ENCODE results near the gene CCDC12.

Gene CCDC12

GRCh38 chr3:46986782-46987310, 10.3 kb upstream of the CCDC12 start:
- no peak overlapping the region for H3K27ac ChIP-seq
- no peaks in the 10 kb centered on the region for H3K9me3 ChIP-seq
- H3K4me3 ChIP-seq: no peak overlapping the region
- no peak for DNase-seq
- TF ChIP-seq CTCF (IDR thresholded peaks at IDR 0.05): no peak
- intact Hi-C loops (cut with DNase I; ENCODE audit: low total_unique reads): no loop called here
- peaks cover 0 to 14% (median 0%) of the 10 kb centered on the region in 4 donors for H3K4me1 ChIP-seq
- no peaks in the 10 kb centered on the region for H3K27me3 ChIP-seq
- peaks cover 0 to 34% (median 0%) of the 10 kb centered on the region in 3 donors for H3K36me3 ChIP-seq

- no peak for DNase-seq
- intact Hi-C loops (cut with DNase I; ENCODE audit: low total_unique reads): no loop called here
- no peak for TF ChIP-seq CTCF (IDR thresholded peaks at IDR 0.05)
Measured at GRCh38 chr3:46986055-46986730, 9.6 kb upstream of the CCDC12 start.

DNA sequence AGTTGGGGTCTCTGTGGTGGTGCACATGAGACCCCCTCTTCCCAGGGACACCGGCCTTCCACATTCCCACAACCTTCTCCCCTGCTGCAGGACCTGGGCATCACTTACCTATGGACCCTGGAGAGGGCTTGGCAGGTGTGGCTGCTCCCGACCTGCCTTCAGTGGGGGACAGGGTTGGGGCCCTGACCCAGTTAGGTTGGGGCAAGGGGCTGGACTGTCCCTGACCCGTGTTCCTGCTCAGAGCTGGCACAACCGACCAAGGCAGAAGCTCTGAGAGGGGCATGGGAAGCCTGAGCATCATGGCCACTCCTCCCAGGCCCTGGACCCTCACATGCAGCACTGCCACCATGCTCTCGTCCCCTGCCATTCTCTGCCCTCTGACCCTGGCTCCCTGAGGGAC, 9.0 kb upstream of the CCDC12 start:
- TF ChIP-seq CTCF (IDR thresholded peaks at IDR 0.05): no peak
- Histone ChIP-seq H3K27me3 (no peaks in the 10 kb centered on the region), H3K4me1 (peaks cover 0 to 23% (median 2%) of the 10 kb centered on the region in 4 donors)

More at GRCh38 chr3:46986055-46986730, 9.6 kb upstream of the CCDC12 start:
- Histone ChIP-seq H3K27me3 (no peaks in the 10 kb centered on the region), H3K36me3 (peaks cover 0 to 27% (median 0%) of the 10 kb centered on the region in 3 donors), H3K4me1 (peaks cover 0 to 20% (median 0%) of the 10 kb centered on the region in 4 donors), H3K9me3 (no peaks in the 10 kb centered on the region), H3K27ac (no peak overlapping the region), H3K4me3 (no peak overlapping the region)

GRCh38 chr3:46984591-46985459, 8.3 kb upstream of the CCDC12 start:
- no peak overlapping the region for H3K27ac ChIP-seq
- no peaks in the 10 kb centered on the region for H3K9me3 ChIP-seq
- peaks cover 0 to 30% (median 7%) of the 10 kb centered on the region in 4 donors for H3K4me1 ChIP-seq
- H3K4me3 ChIP-seq: no peak overlapping the region
- no peak for TF ChIP-seq CTCF (IDR thresholded peaks at IDR 0.05)
- intact Hi-C loops (cut with DNase I; ENCODE audit: low total_unique reads): no loop called here
- no peaks in the 10 kb centered on the region for H3K27me3 ChIP-seq
- peaks cover 0 to 13% (median 0%) of the 10 kb centered on the region in 3 donors for H3K36me3 ChIP-seq
- DNase-seq: no peak

More for the DNA sequence above, 9.0 kb upstream of the CCDC12 start:
- H3K9me3 ChIP-seq: no peaks in the 10 kb centered on the region
- no peak overlapping the region for H3K4me3 ChIP-seq
- no peak overlapping the region for H3K27ac ChIP-seq
- H3K36me3 ChIP-seq: peaks cover 0 to 21% (median 0%) of the 10 kb centered on the region in 3 donors
- no peak for DNase-seq
- intact Hi-C loops (cut with DNase I; ENCODE audit: low total_unique reads): no loop called here

DNA sequence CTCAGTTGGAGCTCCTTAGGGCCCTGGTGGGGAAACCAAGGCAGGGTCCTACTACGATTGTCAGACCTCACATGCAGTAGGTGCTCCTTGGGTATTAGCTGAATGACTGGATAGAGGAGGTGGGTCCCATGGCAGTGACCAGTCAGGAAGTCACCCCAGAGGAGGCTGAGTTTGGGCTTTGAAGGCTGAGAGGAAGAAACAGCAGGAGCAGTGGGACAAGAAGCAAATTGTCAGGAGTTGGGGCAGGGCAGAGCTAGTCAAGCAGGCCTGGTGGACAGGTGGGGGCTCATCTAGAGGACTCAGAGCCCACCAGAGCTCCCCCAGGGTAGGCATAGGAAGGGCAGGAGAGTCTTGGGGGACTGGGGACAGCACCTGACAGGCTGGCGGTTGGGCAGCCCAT, 6.0 kb upstream of the CCDC12 start:
- H3K27me3 ChIP-seq: no peaks in the 10 kb centered on the region
- H3K4me3 ChIP-seq: no peak overlapping the region
- H3K9me3 ChIP-seq: no peaks in the 10 kb centered on the region
- TF ChIP-seq CTCF (IDR thresholded peaks at IDR 0.05): no peak
- no peak for DNase-seq
- H3K27ac ChIP-seq: no peak overlapping the region
- intact Hi-C loops (cut with DNase I; ENCODE audit: low total_unique reads): no loop called here
- H3K36me3 ChIP-seq: no peaks in the 10 kb centered on the region
- peaks cover 0 to 43% (median 18%) of the 10 kb centered on the region in 4 donors for H3K4me1 ChIP-seq

Data from tibial artery (tissue), 4 donors.